ENCODE measurements around the gene RACK1. TPM values are rescaled to one million over a fixed set of nuclear protein-coding genes. Genes with fewer than 3 reads are reported as not detected.

RACK1 gene
- total RNA-seq, 1 experiment from 2014 or later, result 2,552 TPM

DNA sequence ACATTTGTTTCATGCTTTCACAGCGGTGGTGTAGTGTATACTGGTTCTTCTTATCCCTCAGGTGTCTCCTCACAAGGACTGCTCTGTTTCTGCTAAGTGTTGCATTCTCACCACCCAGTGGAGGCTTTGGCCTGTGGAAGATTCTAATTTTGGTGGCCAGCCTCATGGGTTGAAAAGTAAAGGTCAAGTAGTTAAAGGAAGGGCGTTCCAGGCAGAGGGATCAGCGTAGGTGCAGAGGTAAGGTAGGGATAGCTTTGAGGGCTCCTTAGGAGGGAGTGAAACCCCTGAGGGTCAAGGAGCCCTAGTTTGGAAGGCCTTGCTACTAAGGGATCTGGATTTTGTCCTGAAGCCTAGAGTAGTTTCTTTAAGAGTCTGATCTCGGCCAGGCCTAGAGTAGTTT, 4.6 kb upstream of the RACK1 start:
- H3K36me3 Mint-ChIP-seq (ENCODE audit: insufficient read depth in 1 of 3, low read depth in 3 of 3), result peaks cover 18 to 45% (median 42%) of the 10 kb centered on the region in 3 experiments
- Histone ChIP-seq H3K18ac (ENCODE audit: insufficient read length, low read depth, low read length) (no peak overlapping the region), H2BK15ac (ENCODE audit: low read depth, low read length) (no peak overlapping the region), H4K20me1 (ENCODE audit: control insufficient read depth, insufficient read depth, insufficient read length) (no peaks in the 10 kb centered on the region), H2BK12ac (ENCODE audit: insufficient read length, low read depth, low read length) (no peak overlapping the region), H2AK5ac (ENCODE audit: insufficient read length, low read length) (no peak overlapping the region), H3K9me3 (ENCODE audit: control insufficient read depth, low read depth, low read length) (no peaks in the 10 kb centered on the region), H4K5ac (ENCODE audit: insufficient read length, low read depth, low read length) (no peak overlapping the region), H3K27ac (ENCODE audit: insufficient read length, low read depth, low read length) (no peak overlapping the region), H3K27me3 (ENCODE audit: insufficient read depth, low read length) (no peaks in the 10 kb centered on the region), H3K79me1 (ENCODE audit: insufficient read depth, low read depth, low read length, poor library complexity, severe bottlenecking) (peaks cover 23% of the 10 kb centered on the region), H2BK5ac (ENCODE audit: insufficient read length, low read length) (no peak overlapping the region), H3K9ac (ENCODE audit: extremely low read depth, insufficient read length, low read length) (peak overlapping the region; percentile 84), H2BK20ac (ENCODE audit: low read depth, low read length, poor library complexity, severe bottlenecking) (no peak overlapping the region), H4K91ac (ENCODE audit: insufficient read length, low read depth, low read length) (no peak overlapping the region), H3K56ac (ENCODE audit: insufficient read length, low read depth, low read length) (no peak overlapping the region), H3K4me1 (ENCODE audit: insufficient read depth, low read length) (no peaks in the 10 kb centered on the region; the same call in 1 of the 2 replicates), H3K4ac (ENCODE audit: low read depth, low read length) (no peak overlapping the region), H3K4me2 (ENCODE audit: insufficient read depth, insufficient read length, low read length) (peak overlapping the region; percentile 97), H3T11ph (ENCODE audit: low read length) (no peak overlapping the region), H2BK120ac (ENCODE audit: low read depth, low read length, poor library complexity, severe bottlenecking) (no peak overlapping the region), H3K23me2 (ENCODE audit: insufficient read length, low read depth, low read length, poor library complexity, severe bottlenecking) (peaks cover 18% of the 10 kb centered on the region), H2AFZ (ENCODE audit: low read length) (no peak overlapping the region), H3K14ac (ENCODE audit: insufficient read depth, low read length) (no peak overlapping the region), H3K23ac (ENCODE audit: insufficient read length, low read depth, low read length) (no peak overlapping the region), H3K79me2 (ENCODE audit: insufficient read depth, low read length) (peaks cover 45% of the 10 kb centered on the region), H4K8ac (replicated peaks; ENCODE audit: insufficient read length, low read depth, low read length) (no peak overlapping the region)
- peaks cover 2% of the 10 kb centered on the region for H3K27me3 Mint-ChIP-seq (ENCODE audit: low read depth)
- DNase-seq, result no peak
- peaks cover 0 to 4% of the 10 kb centered on the region in 2 experiments; a peak in 1 of 5 replicates for H3K9me3 Mint-ChIP-seq
- TF ChIP-seq CTCF (conservative IDR thresholded peaks at IDR 0.05), result no peak
- WGBS (ENCODE audit: extremely low coverage, insufficient read length, low lambda C conversion rate), result no CpG with 5 or more reads among the region's 4 CpGs
- H3K4me3 Mint-ChIP-seq, result peak overlapping the region; percentile 93 to 97
- H3K4me1 Mint-ChIP-seq, result peaks cover 35 to 47% of the 10 kb centered on the region in 2 experiments
- H3K27ac Mint-ChIP-seq, result peak overlapping the region; percentile 60 to 91 (median 75); a peak in 4 of 7 replicates

All from H9 (cell line).